WTC11 (cell line): Measurements from ENCODE around the gene RADIL. TPM values are rescaled to one million over a fixed set of nuclear protein-coding genes. Genes with fewer than 3 reads are reported as not detected.

Experiments
- ATAC-seq: fragments of 200-7000 bp; cut with Tn5 transposase; 2 replicates; pipeline ENCODE4 v1.10.0; 2021; ENCODE audit warnings: mild to moderate bottlenecking, moderate library complexity
- CTCF ChIA-PET: fragments of 300-600 bp; sonication (Branson Sonifier 250); formaldehyde crosslinking; loops from one replicate; lab custom pipeline; 2021; ENCODE audit warnings: antibody characterized with exemption; lab: Charles Lee
- POLR2A ChIA-PET: fragments of 350-600 bp; sonication (Branson Sonifier 250); formaldehyde crosslinking; loops from one replicate; lab custom pipeline; 2021; ENCODE audit warnings: antibody characterized with exemption; lab: Charles Lee
- DNase-seq: peaks from one replicate; pipeline ENCODE4 v3.0.0; 2021; ENCODE audit warnings: low spot score
- H3K27ac Mint-ChIP-seq: 2 replicates; pipeline ENCODE4 v1.8.0; 2021; ENCODE audit warnings: mixed read lengths
- H3K27me3 Mint-ChIP-seq: 2 replicates; pipeline ENCODE4 v1.8.0; 2021; ENCODE audit warnings: low read depth, mild to moderate bottlenecking, moderate library complexity, mixed read lengths
- H3K36me3 Mint-ChIP-seq: 2 replicates; pipeline ENCODE4 v1.8.0; 2021; ENCODE audit warnings: mixed read lengths
- H3K4me1 Mint-ChIP-seq: 2 replicates; pipeline ENCODE4 v1.8.0; 2022; ENCODE audit warnings: mixed read lengths
- H3K4me3 Mint-ChIP-seq: 2 replicates; pipeline ENCODE4 v1.8.0; 2021; ENCODE audit warnings: mild to moderate bottlenecking, moderate library complexity, mixed read lengths
- H3K9me3 Mint-ChIP-seq: 2 replicates; pipeline ENCODE4 v1.8.0; 2021; ENCODE audit warnings: mixed read lengths
- ATF1 ChIP-seq: sonication (generic); formaldehyde crosslinking; IDR thresholded peaks from 2 replicates; pipeline ENCODE4 v1.8.1; 2023; ENCODE audit warnings: mild to moderate bottlenecking, moderate library complexity, missing genetic modification reagents
- CBFB ChIP-seq: sonication (generic); formaldehyde crosslinking; IDR thresholded peaks from 2 replicates; pipeline ENCODE4 v1.8.1; 2022; ENCODE audit warnings: mild to moderate bottlenecking, low read depth, missing genetic modification reagents
- E2F4 ChIP-seq: sonication (generic); formaldehyde crosslinking; IDR thresholded peaks from 2 replicates; pipeline ENCODE4 v1.8.1; 2022; ENCODE audit warnings: low read depth, mild to moderate bottlenecking, moderate library complexity, missing genetic modification reagents, borderline replicate concordance
- EMX1 ChIP-seq: fragments of 250-450 bp; sonication (Bioruptor Pico); IDR thresholded peaks from 2 replicates; pipeline ENCODE4 v1.8.0; 2021; ENCODE audit warnings: mild to moderate bottlenecking
- MAX ChIP-seq: sonication (generic); formaldehyde crosslinking; IDR thresholded peaks from 2 replicates; pipeline ENCODE4 v1.8.0; 2022; ENCODE audit warnings: mild to moderate bottlenecking, missing genetic modification reagents
- NFE2L1 ChIP-seq: sonication (generic); formaldehyde crosslinking; IDR thresholded peaks from 2 replicates; pipeline ENCODE4 v1.8.1; 2023; ENCODE audit warnings: missing genetic modification reagents
- ZBTB43 ChIP-seq: sonication (generic); formaldehyde crosslinking; IDR thresholded peaks from 2 replicates; pipeline ENCODE4 v1.8.1; 2023; ENCODE audit warnings: mild to moderate bottlenecking, missing genetic modification reagents
- ZNF232 ChIP-seq: sonication (generic); formaldehyde crosslinking; IDR thresholded peaks from 2 replicates; pipeline ENCODE4 v1.8.0; 2022; ENCODE audit warnings: mild to moderate bottlenecking, missing genetic modification reagents
- total RNA-seq: library from RNA; stranded (reverse); gene quantifications from 3 replicates; pipeline ENCODE4 v1.2.3, GENCODE V29; 2021
- TF ChIP-seq, protein P1 (sequence below): sonication (generic); formaldehyde crosslinking; IDR thresholded peaks from 2 replicates; pipeline ENCODE4 v1.8.0; 2022; ENCODE audit warnings: mild to moderate bottlenecking, missing genetic modification reagents
- TF ChIP-seq, protein P2 (sequence below): sonication (generic); formaldehyde crosslinking; IDR thresholded peaks from 2 replicates; pipeline ENCODE4 v1.8.1; 2023; ENCODE audit warnings: mild to moderate bottlenecking, moderate library complexity, missing genetic modification reagents
- TF ChIP-seq, protein P3 (sequence below): sonication (generic); formaldehyde crosslinking; IDR thresholded peaks from 2 replicates; pipeline ENCODE4 v1.8.1; 2022; ENCODE audit warnings: mild to moderate bottlenecking, missing genetic modification reagents, moderate library complexity, borderline replicate concordance
- TF ChIP-seq, protein P4 (sequence below): fragments of 250-450 bp; sonication (Bioruptor Pico); IDR thresholded peaks from 2 replicates; pipeline ENCODE4 v1.9.0; 2021; ENCODE audit warnings: moderate library complexity, mild to moderate bottlenecking, inconsistent platforms, borderline replicate concordance
- TF ChIP-seq, protein P5 (sequence below): sonication (generic); formaldehyde crosslinking; conservative IDR thresholded peaks from 2 replicates; pipeline ENCODE4 v1.8.1; 2022; ENCODE audit warnings: mild to moderate bottlenecking, missing genetic modification reagents
- TF ChIP-seq, protein P6 (sequence below): fragments of 250-450 bp; sonication (Bioruptor Pico); IDR thresholded peaks from 2 replicates; pipeline ENCODE4 v2.1.2; 2022; ENCODE audit warnings: mild to moderate bottlenecking, moderate library complexity
- TF ChIP-seq, protein P7 (sequence below): sonication (generic); formaldehyde crosslinking; IDR thresholded peaks from 2 replicates; pipeline ENCODE4 v1.8.0; 2023; ENCODE audit warnings: mild to moderate bottlenecking, missing genetic modification reagents
- TF ChIP-seq, protein P8 (sequence below): fragments of 250-450 bp; sonication (Bioruptor Pico); IDR thresholded peaks from 2 replicates; pipeline ENCODE4 v1.9.0; 2021; ENCODE audit warnings: mild to moderate bottlenecking

Gene RADIL
- total RNA-seq, 1 experiment from 2014 or later = 11.1 TPM

- TF ChIP-seq, protein P1, sequence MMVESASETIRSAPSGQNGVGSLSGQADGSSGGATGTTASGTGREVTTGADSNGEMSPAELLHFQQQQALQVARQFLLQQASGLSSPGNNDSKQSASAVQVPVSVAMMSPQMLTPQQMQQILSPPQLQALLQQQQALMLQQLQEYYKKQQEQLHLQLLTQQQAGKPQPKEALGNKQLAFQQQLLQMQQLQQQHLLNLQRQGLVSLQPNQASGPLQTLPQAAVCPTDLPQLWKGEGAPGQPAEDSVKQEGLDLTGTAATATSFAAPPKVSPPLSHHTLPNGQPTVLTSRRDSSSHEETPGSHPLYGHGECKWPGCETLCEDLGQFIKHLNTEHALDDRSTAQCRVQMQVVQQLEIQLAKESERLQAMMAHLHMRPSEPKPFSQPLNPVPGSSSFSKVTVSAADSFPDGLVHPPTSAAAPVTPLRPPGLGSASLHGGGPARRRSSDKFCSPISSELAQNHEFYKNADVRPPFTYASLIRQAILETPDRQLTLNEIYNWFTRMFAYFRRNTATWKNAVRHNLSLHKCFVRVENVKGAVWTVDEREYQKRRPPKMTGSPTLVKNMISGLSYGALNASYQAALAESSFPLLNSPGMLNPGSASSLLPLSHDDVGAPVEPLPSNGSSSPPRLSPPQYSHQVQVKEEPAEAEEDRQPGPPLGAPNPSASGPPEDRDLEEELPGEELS (CRISPR knock-in tag) = no peak
Measured at GRCh38 chr7:4878336-4879335, 4.9 kb downstream of the RADIL start (continued).

- no peak overlapping the region for H3K27ac Mint-ChIP-seq
- no peak overlapping the region for H3K4me3 Mint-ChIP-seq
- no peaks in the 10 kb centered on the region for H3K9me3 Mint-ChIP-seq
- CTCF ChIA-PET = interaction anchor here (1.1 kb wide), 1 partner anchor 25 kb away, joined by 3 read pairs; no protein-coding TSS in a partner anchor
- peaks cover 7% of the 10 kb centered on the region; the same call in 1 of the 2 replicates for H3K36me3 Mint-ChIP-seq
- H3K27me3 Mint-ChIP-seq = peaks cover 2% of the 10 kb centered on the region; the same call in 1 of the 2 replicates
- POLR2A ChIA-PET = no interaction called here
- peaks cover 10% of the 10 kb centered on the region for H3K4me1 Mint-ChIP-seq
- DNase-seq (no peak), ATAC-seq (no peak)
- TF ChIP-seq, protein P2, sequence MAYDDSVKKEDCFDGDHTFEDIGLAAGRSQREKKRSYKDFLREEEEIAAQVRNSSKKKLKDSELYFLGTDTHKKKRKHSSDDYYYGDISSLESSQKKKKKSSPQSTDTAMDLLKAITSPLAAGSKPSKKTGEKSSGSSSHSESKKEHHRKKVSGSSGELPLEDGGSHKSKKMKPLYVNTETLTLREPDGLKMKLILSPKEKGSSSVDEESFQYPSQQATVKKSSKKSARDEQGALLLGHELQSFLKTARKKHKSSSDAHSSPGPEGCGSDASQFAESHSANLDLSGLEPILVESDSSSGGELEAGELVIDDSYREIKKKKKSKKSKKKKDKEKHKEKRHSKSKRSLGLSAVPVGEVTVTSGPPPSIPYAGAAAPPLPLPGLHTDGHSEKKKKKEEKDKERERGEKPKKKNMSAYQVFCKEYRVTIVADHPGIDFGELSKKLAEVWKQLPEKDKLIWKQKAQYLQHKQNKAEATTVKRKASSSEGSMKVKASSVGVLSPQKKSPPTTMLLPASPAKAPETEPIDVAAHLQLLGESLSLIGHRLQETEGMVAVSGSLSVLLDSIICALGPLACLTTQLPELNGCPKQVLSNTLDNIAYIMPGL (CRISPR knock-in tag) = no peak
- no peak for TF ChIP-seq ZNF232
- no peak for TF ChIP-seq MAX (CRISPR knock-in tag)
- TF ChIP-seq, protein P3, sequence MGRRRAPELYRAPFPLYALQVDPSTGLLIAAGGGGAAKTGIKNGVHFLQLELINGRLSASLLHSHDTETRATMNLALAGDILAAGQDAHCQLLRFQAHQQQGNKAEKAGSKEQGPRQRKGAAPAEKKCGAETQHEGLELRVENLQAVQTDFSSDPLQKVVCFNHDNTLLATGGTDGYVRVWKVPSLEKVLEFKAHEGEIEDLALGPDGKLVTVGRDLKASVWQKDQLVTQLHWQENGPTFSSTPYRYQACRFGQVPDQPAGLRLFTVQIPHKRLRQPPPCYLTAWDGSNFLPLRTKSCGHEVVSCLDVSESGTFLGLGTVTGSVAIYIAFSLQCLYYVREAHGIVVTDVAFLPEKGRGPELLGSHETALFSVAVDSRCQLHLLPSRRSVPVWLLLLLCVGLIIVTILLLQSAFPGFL = no peak
- TF ChIP-seq, protein P4, sequence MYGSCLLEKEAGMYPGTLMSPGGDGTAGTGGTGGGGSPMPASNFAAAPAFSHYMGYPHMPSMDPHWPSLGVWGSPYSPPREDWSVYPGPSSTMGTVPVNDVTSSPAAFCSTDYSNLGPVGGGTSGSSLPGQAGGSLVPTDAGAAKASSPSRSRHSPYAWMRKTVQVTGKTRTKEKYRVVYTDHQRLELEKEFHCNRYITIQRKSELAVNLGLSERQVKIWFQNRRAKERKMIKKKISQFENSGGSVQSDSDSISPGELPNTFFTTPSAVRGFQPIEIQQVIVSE = no peak
- TF ChIP-seq CBFB (CRISPR knock-in tag) = no peak
- no peak for TF ChIP-seq E2F4
- TF ChIP-seq EMX1 (CRISPR knock-in tag) = no peak
- TF ChIP-seq, protein P5, sequence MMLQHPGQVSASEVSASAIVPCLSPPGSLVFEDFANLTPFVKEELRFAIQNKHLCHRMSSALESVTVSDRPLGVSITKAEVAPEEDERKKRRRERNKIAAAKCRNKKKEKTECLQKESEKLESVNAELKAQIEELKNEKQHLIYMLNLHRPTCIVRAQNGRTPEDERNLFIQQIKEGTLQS = no peak
- TF ChIP-seq NFE2L1 = no peak
- TF ChIP-seq, protein P6, sequence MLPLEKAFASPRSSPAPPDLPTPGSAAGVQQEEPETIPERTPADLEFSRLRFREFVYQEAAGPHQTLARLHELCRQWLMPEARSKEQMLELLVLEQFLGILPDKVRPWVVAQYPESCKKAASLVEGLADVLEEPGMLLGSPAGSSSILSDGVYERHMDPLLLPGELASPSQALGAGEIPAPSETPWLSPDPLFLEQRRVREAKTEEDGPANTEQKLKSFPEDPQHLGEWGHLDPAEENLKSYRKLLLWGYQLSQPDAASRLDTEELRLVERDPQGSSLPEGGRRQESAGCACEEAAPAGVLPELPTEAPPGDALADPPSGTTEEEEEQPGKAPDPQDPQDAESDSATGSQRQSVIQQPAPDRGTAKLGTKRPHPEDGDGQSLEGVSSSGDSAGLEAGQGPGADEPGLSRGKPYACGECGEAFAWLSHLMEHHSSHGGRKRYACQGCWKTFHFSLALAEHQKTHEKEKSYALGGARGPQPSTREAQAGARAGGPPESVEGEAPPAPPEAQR (CRISPR knock-in tag) = no peak
- TF ChIP-seq, protein P7, sequence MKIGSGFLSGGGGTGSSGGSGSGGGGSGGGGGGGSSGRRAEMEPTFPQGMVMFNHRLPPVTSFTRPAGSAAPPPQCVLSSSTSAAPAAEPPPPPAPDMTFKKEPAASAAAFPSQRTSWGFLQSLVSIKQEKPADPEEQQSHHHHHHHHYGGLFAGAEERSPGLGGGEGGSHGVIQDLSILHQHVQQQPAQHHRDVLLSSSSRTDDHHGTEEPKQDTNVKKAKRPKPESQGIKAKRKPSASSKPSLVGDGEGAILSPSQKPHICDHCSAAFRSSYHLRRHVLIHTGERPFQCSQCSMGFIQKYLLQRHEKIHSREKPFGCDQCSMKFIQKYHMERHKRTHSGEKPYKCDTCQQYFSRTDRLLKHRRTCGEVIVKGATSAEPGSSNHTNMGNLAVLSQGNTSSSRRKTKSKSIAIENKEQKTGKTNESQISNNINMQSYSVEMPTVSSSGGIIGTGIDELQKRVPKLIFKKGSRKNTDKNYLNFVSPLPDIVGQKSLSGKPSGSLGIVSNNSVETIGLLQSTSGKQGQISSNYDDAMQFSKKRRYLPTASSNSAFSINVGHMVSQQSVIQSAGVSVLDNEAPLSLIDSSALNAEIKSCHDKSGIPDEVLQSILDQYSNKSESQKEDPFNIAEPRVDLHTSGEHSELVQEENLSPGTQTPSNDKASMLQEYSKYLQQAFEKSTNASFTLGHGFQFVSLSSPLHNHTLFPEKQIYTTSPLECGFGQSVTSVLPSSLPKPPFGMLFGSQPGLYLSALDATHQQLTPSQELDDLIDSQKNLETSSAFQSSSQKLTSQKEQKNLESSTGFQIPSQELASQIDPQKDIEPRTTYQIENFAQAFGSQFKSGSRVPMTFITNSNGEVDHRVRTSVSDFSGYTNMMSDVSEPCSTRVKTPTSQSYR = no peak
- TF ChIP-seq ZBTB43 (CRISPR knock-in tag) = no peak
- TF ChIP-seq ATF1 (CRISPR knock-in tag) = no peak
- TF ChIP-seq, protein P8, sequence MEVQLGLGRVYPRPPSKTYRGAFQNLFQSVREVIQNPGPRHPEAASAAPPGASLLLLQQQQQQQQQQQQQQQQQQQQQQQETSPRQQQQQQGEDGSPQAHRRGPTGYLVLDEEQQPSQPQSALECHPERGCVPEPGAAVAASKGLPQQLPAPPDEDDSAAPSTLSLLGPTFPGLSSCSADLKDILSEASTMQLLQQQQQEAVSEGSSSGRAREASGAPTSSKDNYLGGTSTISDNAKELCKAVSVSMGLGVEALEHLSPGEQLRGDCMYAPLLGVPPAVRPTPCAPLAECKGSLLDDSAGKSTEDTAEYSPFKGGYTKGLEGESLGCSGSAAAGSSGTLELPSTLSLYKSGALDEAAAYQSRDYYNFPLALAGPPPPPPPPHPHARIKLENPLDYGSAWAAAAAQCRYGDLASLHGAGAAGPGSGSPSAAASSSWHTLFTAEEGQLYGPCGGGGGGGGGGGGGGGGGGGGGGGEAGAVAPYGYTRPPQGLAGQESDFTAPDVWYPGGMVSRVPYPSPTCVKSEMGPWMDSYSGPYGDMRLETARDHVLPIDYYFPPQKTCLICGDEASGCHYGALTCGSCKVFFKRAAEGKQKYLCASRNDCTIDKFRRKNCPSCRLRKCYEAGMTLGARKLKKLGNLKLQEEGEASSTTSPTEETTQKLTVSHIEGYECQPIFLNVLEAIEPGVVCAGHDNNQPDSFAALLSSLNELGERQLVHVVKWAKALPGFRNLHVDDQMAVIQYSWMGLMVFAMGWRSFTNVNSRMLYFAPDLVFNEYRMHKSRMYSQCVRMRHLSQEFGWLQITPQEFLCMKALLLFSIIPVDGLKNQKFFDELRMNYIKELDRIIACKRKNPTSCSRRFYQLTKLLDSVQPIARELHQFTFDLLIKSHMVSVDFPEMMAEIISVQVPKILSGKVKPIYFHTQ (CRISPR knock-in tag) = no peak
Measured at GRCh38 chr7:4876586-4876985, 6.9 kb downstream of the RADIL start.
